AG09309 (cell line): ENCODE results near the gene ARMH3.

Source experiments
- DNase-seq: peaks from one replicate; pipeline ENCODE4 v3.0.0-alpha.2; 2010; ENCODE audit warnings: low read depth
- H3K4me3 ChIP-seq: 2 replicates; pipeline ENCODE4 v1.5.1; 2011; ENCODE audit warnings: mild to moderate bottlenecking, low read depth, low read length, moderate library complexity; ENCODE audit not compliant: control insufficient read depth
- TF ChIP-seq, protein P1 (sequence below): IDR thresholded peaks from 2 replicates; pipeline ENCODE4 v1.5.1; 2011; ENCODE audit warnings: mild to moderate bottlenecking, low read depth, low read length, inconsistent platforms; ENCODE audit not compliant: insufficient read depth, control insufficient read depth; ENCODE audit errors: missing control alignments

Gene ARMH3

DNA sequence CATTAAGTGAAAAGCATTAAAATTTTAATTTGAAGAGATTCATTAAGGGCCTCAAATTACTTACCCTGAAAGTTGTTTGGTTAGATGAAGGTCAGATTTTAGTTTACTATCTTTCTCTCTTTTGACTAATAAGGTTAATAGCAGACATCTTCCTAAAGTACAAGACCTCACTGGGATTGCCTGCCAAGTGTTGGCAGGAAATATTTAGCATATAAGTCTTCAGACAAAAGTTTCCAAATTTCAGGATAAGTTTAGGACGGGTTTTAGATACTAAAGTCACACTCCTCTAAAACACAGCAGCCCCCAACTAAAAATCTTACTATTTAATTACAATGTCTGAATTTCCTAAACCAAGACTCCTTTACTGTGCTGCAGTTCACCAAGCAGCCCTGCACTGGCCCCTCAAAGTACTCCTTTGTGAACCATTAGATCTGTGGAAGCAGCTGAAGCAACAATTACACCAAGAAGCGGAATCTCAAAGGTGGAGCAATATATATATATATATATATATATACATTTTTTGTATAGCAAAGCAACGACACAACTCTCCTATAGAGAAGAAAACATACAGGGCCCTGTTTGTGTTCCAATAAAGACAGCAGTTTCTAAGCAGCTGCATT is 121.2 kb downstream of the ARMH3 start:
- DNase-seq = no peak
- H3K4me3 ChIP-seq = no peak overlapping the region
- TF ChIP-seq, protein P1, sequence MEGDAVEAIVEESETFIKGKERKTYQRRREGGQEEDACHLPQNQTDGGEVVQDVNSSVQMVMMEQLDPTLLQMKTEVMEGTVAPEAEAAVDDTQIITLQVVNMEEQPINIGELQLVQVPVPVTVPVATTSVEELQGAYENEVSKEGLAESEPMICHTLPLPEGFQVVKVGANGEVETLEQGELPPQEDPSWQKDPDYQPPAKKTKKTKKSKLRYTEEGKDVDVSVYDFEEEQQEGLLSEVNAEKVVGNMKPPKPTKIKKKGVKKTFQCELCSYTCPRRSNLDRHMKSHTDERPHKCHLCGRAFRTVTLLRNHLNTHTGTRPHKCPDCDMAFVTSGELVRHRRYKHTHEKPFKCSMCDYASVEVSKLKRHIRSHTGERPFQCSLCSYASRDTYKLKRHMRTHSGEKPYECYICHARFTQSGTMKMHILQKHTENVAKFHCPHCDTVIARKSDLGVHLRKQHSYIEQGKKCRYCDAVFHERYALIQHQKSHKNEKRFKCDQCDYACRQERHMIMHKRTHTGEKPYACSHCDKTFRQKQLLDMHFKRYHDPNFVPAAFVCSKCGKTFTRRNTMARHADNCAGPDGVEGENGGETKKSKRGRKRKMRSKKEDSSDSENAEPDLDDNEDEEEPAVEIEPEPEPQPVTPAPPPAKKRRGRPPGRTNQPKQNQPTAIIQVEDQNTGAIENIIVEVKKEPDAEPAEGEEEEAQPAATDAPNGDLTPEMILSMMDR = no peak

DNA sequence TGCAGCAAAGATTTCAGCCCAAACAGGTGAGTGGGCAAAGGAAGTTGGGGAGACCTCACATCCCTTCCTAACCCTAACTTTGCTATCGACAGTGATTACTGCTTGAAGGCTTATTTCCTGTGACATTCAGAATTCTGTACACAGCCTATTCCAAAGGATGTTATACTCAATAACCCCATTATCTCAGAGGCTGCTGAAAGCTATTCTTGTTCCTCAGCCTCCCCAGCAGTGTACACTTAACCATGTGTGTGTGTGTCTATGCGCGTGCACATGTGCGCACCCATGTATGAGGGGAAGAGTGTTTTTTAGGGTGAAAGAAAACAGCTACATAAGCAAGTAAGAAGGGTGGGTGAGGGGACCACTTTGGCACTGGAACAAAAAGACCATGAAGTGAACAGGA is 122.0 kb downstream of the ARMH3 start:
- DNase-seq = no peak
- no peak overlapping the region for H3K4me3 ChIP-seq
- TF ChIP-seq, protein P1 = no peak

DNA sequence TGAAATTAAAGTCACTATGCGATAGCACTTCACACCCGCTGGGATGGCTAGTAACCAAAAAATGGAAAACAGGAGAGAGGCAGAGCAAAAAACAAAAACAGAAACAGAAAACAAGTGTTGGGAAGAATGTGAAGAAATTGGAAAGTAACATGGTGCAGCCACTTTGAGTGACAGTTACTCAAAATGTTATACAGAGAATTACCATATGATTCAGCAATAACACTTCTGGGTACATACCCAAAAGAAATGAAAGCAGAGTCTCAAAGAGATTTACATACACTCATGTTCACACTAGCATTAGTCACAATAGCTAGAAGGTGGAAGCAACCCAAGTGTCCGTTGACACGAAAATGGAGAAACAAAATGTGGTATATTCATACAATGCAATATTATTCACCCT is 123.8 kb downstream of the ARMH3 start:
- H3K4me3 ChIP-seq = no peak overlapping the region
- TF ChIP-seq, protein P1 = no peak
- DNase-seq = no peak

DNA sequence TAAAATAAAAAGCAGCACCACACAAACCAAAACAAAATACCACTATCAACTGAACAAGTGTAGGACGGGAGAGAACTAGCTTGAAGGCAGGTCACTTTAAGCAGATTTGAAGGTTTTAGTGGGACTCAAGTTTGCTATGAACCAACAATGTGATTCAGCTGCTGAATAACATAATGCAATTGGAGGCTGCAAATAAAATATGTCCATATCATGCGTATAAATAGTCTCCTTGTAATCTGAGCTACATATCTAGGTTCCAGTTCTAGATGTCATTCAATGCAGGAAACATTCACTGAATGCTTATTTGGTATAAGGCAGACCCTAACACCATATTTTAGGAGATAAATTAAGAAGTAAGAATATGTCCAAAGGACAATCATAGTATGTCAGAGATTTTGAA is 130.9 kb downstream of the ARMH3 start:
- TF ChIP-seq, protein P1 = no peak
- DNase-seq = no peak
- H3K4me3 ChIP-seq = no peak overlapping the region

DNA sequence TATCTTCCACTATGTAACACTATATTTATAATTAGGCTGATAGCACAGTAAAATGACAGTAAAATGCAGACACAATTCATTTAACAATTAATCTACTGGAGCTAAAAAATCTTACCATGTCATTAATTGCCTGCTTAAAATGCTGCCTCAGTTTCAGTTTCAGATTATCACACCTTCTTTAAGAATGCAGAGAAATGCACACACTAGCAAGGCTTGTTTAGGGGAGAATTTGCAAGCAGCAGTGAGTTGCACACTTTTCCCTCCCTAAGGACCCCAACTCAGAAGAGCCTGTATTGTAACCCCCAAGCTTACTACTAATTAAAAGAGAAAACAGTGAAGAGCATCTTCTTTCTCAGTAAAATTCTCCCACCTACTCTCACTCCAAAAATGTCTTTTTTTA is 132.7 kb downstream of the ARMH3 start:
- TF ChIP-seq, protein P1 = no peak
- H3K4me3 ChIP-seq = no peak overlapping the region
- no peak for DNase-seq

DNA sequence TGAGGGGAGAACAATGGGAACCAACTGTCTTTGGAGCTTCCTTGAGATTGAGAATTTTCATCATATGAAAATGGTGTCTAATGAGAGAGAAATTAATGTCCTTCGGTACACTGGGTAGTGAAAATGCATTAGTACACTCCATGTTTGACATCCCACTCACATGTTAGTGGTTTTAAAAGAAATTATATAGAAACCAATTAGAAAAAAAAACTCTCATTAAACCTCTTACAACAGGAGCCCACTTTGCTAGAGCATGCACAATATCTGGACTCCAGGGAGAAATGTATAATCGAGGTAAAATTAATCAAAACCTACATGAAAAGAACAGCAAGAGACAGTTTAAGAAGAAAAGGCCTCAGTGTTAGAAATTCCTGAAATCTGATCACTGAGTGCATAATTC is 133.1 kb downstream of the ARMH3 start:
- H3K4me3 ChIP-seq = no peak overlapping the region
- no peak for DNase-seq
- TF ChIP-seq, protein P1 = no peak

DNA sequence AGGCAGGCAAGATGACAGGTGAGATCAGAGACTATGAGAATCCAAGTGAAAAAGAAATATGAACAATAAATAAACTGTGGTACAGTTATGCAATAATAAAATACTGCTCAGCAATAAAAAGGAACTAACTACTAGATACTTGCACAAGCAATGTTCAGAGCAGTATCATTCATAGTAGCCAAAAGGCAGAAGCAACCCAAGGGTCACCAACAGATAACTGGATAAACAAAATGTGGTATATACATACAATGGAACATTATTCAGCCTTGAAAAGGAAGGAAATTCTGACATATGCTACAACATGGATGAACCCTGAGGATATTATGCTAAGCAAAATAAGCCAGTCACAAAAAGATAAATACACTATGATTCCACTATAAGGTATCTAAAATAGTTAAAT is 135.4 kb downstream of the ARMH3 start:
- TF ChIP-seq, protein P1 = no peak
- no peak overlapping the region for H3K4me3 ChIP-seq
- DNase-seq = no peak
